SK-N-MC (cell line): ENCODE measurements around the gene FAM221A.
"Not testable (repeated sequence)": the region's sequence is repeated elsewhere in the genome, so short reads cannot be mapped to it uniquely, and the experiment has no call there.

ENCODE experiments used
- DNase-seq: peaks from one replicate; pipeline ENCODE4 v3.0.0-alpha.2; 2011; ENCODE audit warnings: low read depth, low spot score
- H3K27ac ChIP-seq: fragments of 200-600 bp; sonication (generic); 2 replicates; pipeline ENCODE4 v1.5.1; 2016; ENCODE audit warnings: mixed run types
- H3K36me3 ChIP-seq: fragments of 200-600 bp; sonication (generic); 2 replicates; pipeline ENCODE4 v1.6.1; 2017; ENCODE audit warnings: antibody characterized with exemption, low read length, mixed read lengths; ENCODE audit not compliant: insufficient read depth
- H3K4me3 ChIP-seq: fragments of 200-600 bp; sonication (generic); 2 replicates; pipeline ENCODE4 v1.5.1; 2016
- H3K9ac ChIP-seq: fragments of 200-600 bp; sonication (generic); 2 replicates; pipeline ENCODE4 v1.8.0; 2017; ENCODE audit warnings: mixed run types, mixed read lengths; ENCODE audit not compliant: insufficient read length
- H3K9me3 ChIP-seq: fragments of 200-600 bp; sonication (generic); 2 replicates; pipeline ENCODE4 v1.6.1; 2017; ENCODE audit warnings: low read depth, mild to moderate bottlenecking, antibody characterized with exemption, low read length, moderate library complexity, mixed read lengths
- EZH2 ChIP-seq: fragments of 200-600 bp; sonication (generic); IDR thresholded peaks from one replicate; pipeline ENCODE4 v1.6.1; 2017; ENCODE audit warnings: antibody characterized with exemption
- FOXP2 ChIP-seq: optimal IDR thresholded peaks from 2 replicates; pipeline ENCODE3; 2011; ENCODE audit warnings: mild to moderate bottlenecking, moderate library complexity; ENCODE audit not compliant: insufficient read depth; ENCODE audit errors: extremely low read length, control extremely low read depth
- POLR2AphosphoS5 ChIP-seq: IDR thresholded peaks from 2 replicates; pipeline ENCODE4 v1.6.1; 2012; ENCODE audit warnings: mild to moderate bottlenecking, low read depth, low read length, borderline replicate concordance

The FAM221A gene

GRCh38 chr7:23662124-23662983, 17.6 kb upstream of the FAM221A start:
- Histone ChIP-seq H3K27ac (no peak overlapping the region), H3K9me3 (no peaks in the 10 kb centered on the region), H3K4me3 (no peak overlapping the region), H3K9ac (no peak overlapping the region), H3K36me3 (no peaks in the 10 kb centered on the region)
- DNase-seq, result no peak
- TF ChIP-seq EZH2 (no peak), POLR2AphosphoS5 (no peak), FOXP2 (no peak)

GRCh38 chr7:23662984-23663313, 17.1 kb upstream of the FAM221A start:
- no peaks in the 10 kb centered on the region for H3K9me3 ChIP-seq
- H3K27ac ChIP-seq, result no peak overlapping the region
- H3K9ac ChIP-seq, result no peak overlapping the region
- no peak for DNase-seq
- H3K4me3 ChIP-seq, result no peak overlapping the region
- H3K36me3 ChIP-seq, result no peaks in the 10 kb centered on the region
- TF ChIP-seq FOXP2 (no peak), EZH2 (no peak), POLR2AphosphoS5 (no peak)

GRCh38 chr7:23664122-23664521, 15.9 kb upstream of the FAM221A start:
- Histone ChIP-seq H3K4me3 (no peak overlapping the region), H3K9me3 (no peaks in the 10 kb centered on the region), H3K9ac (no peak overlapping the region), H3K36me3 (no peaks in the 10 kb centered on the region), H3K27ac (no peak overlapping the region)
- no peak for DNase-seq
- TF ChIP-seq POLR2AphosphoS5, result no peak
- no peak for TF ChIP-seq FOXP2
- no peak for TF ChIP-seq EZH2

GRCh38 chr7:23672033-23672432, 8.0 kb upstream of the FAM221A start:
- no peak overlapping the region for H3K9ac ChIP-seq
- no peak overlapping the region for H3K4me3 ChIP-seq
- TF ChIP-seq POLR2AphosphoS5 (no peak), FOXP2 (no peak)
- DNase-seq, result no peak
- H3K9me3 ChIP-seq, result 0 out of 2 replicates have a peak, but pooled peaks cover 2% of the 10 kb centered on the region
- no peaks in the 10 kb centered on the region for H3K36me3 ChIP-seq
- H3K27ac ChIP-seq, result no peak overlapping the region

GRCh38 chr7:23680414-23681405, 711 bp downstream of the FAM221A start:
- no peaks in the 10 kb centered on the region for H3K9me3 ChIP-seq
- H3K27ac ChIP-seq, result no peak overlapping the region
- no peak overlapping the region for H3K9ac ChIP-seq
- H3K36me3 ChIP-seq, result no peaks in the 10 kb centered on the region
- DNase-seq, result no peak
- no peak for TF ChIP-seq POLR2AphosphoS5
- TF ChIP-seq FOXP2, result no peak
- no peak for TF ChIP-seq EZH2
- no peak overlapping the region for H3K4me3 ChIP-seq

GRCh38 chr7:23684041-23684440, 4.0 kb downstream of the FAM221A start:
- H3K9ac ChIP-seq, H3K27ac ChIP-seq, H3K4me3 ChIP-seq, DNase-seq, H3K36me3 ChIP-seq, H3K9me3 ChIP-seq: not testable (repeated sequence)

- H3K27ac ChIP-seq, result no peak overlapping the region
- DNase-seq, result no peak
- TF ChIP-seq EZH2 (no peak), POLR2AphosphoS5 (no peak), FOXP2 (no peak)
- H3K9me3 ChIP-seq, result no peaks in the 10 kb centered on the region
- no peak overlapping the region for H3K4me3 ChIP-seq
- H3K36me3 ChIP-seq, result no peaks in the 10 kb centered on the region
- no peak overlapping the region for H3K9ac ChIP-seq
Measured at GRCh38 chr7:23685731-23686130, 5.7 kb downstream of the FAM221A start.

GRCh38 chr7:23687011-23687410, 7.0 kb downstream of the FAM221A start:
- Histone ChIP-seq H3K9me3 (no peaks in the 10 kb centered on the region), H3K27ac (no peak overlapping the region), H3K9ac (no peak overlapping the region), H3K4me3 (no peak overlapping the region), H3K36me3 (no peaks in the 10 kb centered on the region)
- TF ChIP-seq FOXP2, result no peak
- no peak for TF ChIP-seq EZH2
- TF ChIP-seq POLR2AphosphoS5, result no peak
- no peak for DNase-seq

GRCh38 chr7:23689165-23689564, 9.2 kb downstream of the FAM221A start:
- Histone ChIP-seq H3K9me3 (no peaks in the 10 kb centered on the region), H3K36me3 (no peaks in the 10 kb centered on the region), H3K4me3 (no peak overlapping the region), H3K9ac (no peak overlapping the region), H3K27ac (no peak overlapping the region)
- TF ChIP-seq EZH2 (no peak), FOXP2 (no peak), POLR2AphosphoS5 (no peak)
- no peak for DNase-seq
